HG03280 (cell line): ENCODE measurements around the gene ACO1.
"Not testable (repeated sequence)": the region's sequence is repeated elsewhere in the genome, so short reads cannot be mapped to it uniquely, and the experiment has no call there.

Experiments used
- ATAC-seq: cut with Tn5 transposase; IDR thresholded peaks from one replicate; pipeline ENCODE4 v1.9.1; 2021; ENCODE audit warnings: mild to moderate bottlenecking, moderate library complexity; ENCODE audit not compliant: unreplicated experiment

Gene ACO1

GRCh38 chr9:32384364-32385151 lies at the start of gene ACO1:
Gene ACO1 (plus strand): TSS chr9:32384643. CDS start chr9:32405507, 20,864 bp downstream.
- ATAC-seq, result peak; percentile 98

- no peak for ATAC-seq
These were observed 49.2 kb upstream of the ACO1 start for GRCh38 chr9:32334916-32335895.

- peak; percentile 55 for ATAC-seq
These were observed 45.0 kb upstream of the ACO1 start for GRCh38 chr9:32339424-32339823.

GRCh38 chr9:32340361-32340760 lies 44.1 kb upstream of the ACO1 start:
- no peak for ATAC-seq

GRCh38 chr9:32344551-32345182 lies 39.8 kb upstream of the ACO1 start:
- no peak for ATAC-seq

- no peak for ATAC-seq
These were observed 39.2 kb upstream of the ACO1 start for GRCh38 chr9:32345243-32345642.

- no peak for ATAC-seq
These were observed 36.9 kb upstream of the ACO1 start for GRCh38 chr9:32347571-32347970.

GRCh38 chr9:32348106-32348695 lies 36.2 kb upstream of the ACO1 start:
- no peak for ATAC-seq

- ATAC-seq, result no peak
These were observed 35.4 kb upstream of the ACO1 start for GRCh38 chr9:32349013-32349412.

GRCh38 chr9:32350682-32351081 lies 33.8 kb upstream of the ACO1 start:
- no peak for ATAC-seq

- no peak for ATAC-seq
These were observed 32.6 kb upstream of the ACO1 start for GRCh38 chr9:32351845-32352244.

GRCh38 chr9:32353476-32353875 lies 31.0 kb upstream of the ACO1 start:
- not testable (repeated sequence) for ATAC-seq

GRCh38 chr9:32359452-32359851 lies 25.0 kb upstream of the ACO1 start:
- ATAC-seq, result no peak

GRCh38 chr9:32360983-32361673 lies 23.3 kb upstream of the ACO1 start:
- ATAC-seq, result no peak

- ATAC-seq, result no peak
These were observed 13.2 kb upstream of the ACO1 start for GRCh38 chr9:32371279-32371678.

GRCh38 chr9:32371679-32372078 lies 12.8 kb upstream of the ACO1 start:
- no peak for ATAC-seq

GRCh38 chr9:32376285-32376684 lies 8.2 kb upstream of the ACO1 start:
- no peak for ATAC-seq

- peak; percentile 78 for ATAC-seq
These were observed 5.9 kb upstream of the ACO1 start for GRCh38 chr9:32378496-32378895.

- peak; percentile 83 for ATAC-seq
These were observed 5.3 kb upstream of the ACO1 start for GRCh38 chr9:32378993-32379729.

- ATAC-seq, result no peak
These were observed 3.5 kb upstream of the ACO1 start for GRCh38 chr9:32380944-32381343.
